ENCODE results near the gene XPNPEP1. TPM values are rescaled to one million over a fixed set of nuclear protein-coding genes. Genes with fewer than 3 reads are reported as not detected.

XPNPEP1 gene
- 100 to 1,000 TPM in 1 of 4 donors, 10 to 100 TPM in 3; 52.8 to 101 (median 77.6) TPM for total RNA-seq

GRCh38 chr10:109922976-109923921, at the start of gene XPNPEP1:
Gene XPNPEP1 (minus strand): TSS chr10:109923511. CDS start chr10:109923433, 78 bp downstream.
- DNase-seq (ENCODE audit: low spot score), result peak; percentile 55
- peak; percentile 95 for ATAC-seq (ENCODE audit: low FRiP score)
- TF ChIP-seq CTCF (IDR thresholded peaks at IDR 0.05), result no peak

- TF ChIP-seq CTCF (IDR thresholded peaks at IDR 0.05), result no peak
- DNase-seq (ENCODE audit: low spot score) (no peak), ATAC-seq (ENCODE audit: low FRiP score) (no peak)
Measured at GRCh38 chr10:109972372-109973001, 49.2 kb upstream of the XPNPEP1 start.

GRCh38 chr10:109971634-109972033, 48.3 kb upstream of the XPNPEP1 start:
- ATAC-seq (ENCODE audit: low FRiP score) (no peak), DNase-seq (ENCODE audit: low spot score) (no peak)
- TF ChIP-seq CTCF (IDR thresholded peaks at IDR 0.05), result no peak

GRCh38 chr10:109969760-109970346, 46.5 kb upstream of the XPNPEP1 start:
- no peak for ATAC-seq (ENCODE audit: low FRiP score)
- no peak for DNase-seq (ENCODE audit: low spot score)

GRCh38 chr10:109968953-109969759, 45.8 kb upstream of the XPNPEP1 start:
- ATAC-seq (ENCODE audit: low FRiP score), result no peak
- DNase-seq (ENCODE audit: low spot score), result no peak
- no peak for TF ChIP-seq CTCF (IDR thresholded peaks at IDR 0.05)

More at GRCh38 chr10:109969760-109970346, 46.5 kb upstream of the XPNPEP1 start:
- TF ChIP-seq CTCF (IDR thresholded peaks at IDR 0.05), result no peak

- no peak for ATAC-seq (ENCODE audit: low FRiP score)
- TF ChIP-seq CTCF (IDR thresholded peaks at IDR 0.05), result no peak
Measured at GRCh38 chr10:109967739-109968088, 44.4 kb upstream of the XPNPEP1 start.

More at GRCh38 chr10:109967739-109968088, 44.4 kb upstream of the XPNPEP1 start:
- no peak for DNase-seq (ENCODE audit: low spot score)
